NCI-H146 treated with DMSO at 0.1 percent for 48 hours (cell line): Measurements from ENCODE around the gene PPARA.

Experiments used
- DNase-seq: peaks from one replicate; lab custom pipeline; 2025; ENCODE audit not compliant: unreplicated experiment; lab: John Stamatoyannopoulos, UW

PPARA gene

DNA sequence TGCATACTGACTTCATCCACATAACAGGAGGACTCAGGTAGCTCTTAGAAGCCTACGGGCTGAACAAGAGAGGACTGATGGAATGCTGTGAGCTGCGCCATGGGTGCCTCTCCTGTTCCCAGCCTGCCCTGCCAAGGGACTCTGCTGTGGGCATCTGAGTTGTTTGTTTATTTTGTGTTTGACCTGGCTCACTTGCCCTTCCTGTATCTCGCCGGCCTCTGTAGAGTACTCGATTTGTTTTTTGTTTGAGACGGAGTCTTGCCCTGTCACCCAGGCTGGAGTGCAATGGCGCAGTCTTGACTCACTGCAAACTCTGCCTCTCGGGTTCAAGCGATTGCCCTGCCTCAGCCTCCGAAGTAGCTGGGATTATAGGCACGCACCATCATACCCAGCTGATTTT, 119.2 kb downstream of the PPARA start:
- DNase-seq, result no peak

DNA sequence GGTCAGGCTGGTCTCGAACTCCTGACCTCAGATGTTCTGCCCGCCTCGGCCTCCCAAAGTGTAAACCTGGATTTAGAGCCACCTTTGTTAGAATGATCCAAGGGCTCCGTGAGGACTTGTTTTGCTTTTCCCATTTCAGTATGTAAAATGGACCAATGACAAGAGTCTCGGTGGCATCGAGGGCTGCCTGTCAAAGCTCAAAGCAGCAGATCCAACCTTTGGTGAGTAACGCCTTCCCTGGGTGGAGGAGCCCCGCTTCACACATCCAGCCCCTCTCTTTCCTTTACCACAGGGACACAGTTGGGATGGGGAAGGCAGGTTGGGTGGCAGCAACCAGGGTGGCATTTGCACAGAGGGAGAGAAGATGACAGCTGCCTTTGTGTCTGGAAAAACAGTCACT, 121.9 kb downstream of the PPARA start:
- DNase-seq, result no peak

DNA sequence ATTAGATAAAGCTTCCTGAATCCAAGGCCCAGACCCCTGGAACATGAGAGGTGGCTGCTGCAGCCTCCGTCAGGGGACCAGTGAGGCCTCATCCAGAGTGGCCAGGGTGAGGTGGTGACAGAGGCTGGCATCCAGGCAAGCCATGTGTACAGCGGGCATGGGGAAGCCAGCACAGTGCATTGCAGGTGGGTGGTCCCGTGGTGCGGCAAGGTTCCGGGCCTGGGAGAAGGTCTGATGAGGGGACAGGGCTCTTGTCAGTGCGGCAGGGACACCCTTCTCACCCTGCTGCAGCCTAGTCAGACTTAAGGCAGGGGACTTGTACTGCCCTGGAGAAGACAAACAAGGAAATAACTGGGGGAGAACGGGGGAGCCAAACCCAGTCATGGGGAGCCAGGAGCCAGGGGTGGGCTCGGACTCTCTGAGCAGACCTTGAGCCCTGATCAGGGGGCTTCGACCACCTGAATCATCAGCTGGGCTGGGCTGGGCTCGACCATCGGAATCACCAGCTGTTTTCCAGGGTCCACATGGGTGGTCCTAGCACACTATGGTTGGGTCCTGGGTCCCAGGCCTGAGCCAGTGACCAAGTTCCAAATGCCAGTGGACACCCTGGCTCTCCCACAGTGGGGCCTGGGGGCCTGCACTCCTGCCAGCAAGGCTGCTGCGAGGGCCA, 122.6 kb downstream of the PPARA start:
- no peak for DNase-seq

DNA sequence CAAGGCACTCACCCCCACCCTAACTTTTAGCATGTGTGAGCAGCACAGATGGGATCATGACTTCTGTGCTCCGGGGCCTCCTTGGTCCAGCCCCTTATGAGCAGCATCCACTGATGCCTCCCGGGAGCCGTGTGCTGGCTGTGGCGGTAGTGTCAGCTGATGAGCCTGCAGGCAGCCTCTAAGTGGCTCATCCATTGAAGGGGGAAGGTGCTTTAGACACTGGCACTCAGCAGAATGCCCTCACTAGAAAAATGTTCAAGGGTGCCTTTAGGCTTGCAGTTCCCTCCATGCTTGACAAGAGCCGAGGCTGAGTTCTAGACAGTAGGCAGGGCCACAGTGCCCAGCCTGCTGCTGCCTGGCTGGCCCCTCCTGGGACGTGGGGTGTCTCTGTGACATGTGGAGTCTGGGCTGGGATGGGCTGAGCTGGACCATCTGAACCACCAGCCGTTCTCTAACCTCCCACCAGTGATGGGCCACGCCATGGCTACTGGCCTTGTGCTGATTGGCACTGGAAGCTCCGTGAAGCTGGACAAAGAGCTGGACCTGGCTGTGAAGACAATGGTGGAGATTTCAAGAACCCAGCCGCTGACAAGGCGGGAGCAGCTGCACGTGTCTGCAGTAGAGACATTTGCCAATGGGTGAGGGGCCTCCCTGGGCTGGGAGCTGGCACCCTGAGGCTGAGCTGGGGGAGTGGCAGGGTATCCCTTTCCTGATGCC, 123.3 kb downstream of the PPARA start:
- no peak for DNase-seq

DNA sequence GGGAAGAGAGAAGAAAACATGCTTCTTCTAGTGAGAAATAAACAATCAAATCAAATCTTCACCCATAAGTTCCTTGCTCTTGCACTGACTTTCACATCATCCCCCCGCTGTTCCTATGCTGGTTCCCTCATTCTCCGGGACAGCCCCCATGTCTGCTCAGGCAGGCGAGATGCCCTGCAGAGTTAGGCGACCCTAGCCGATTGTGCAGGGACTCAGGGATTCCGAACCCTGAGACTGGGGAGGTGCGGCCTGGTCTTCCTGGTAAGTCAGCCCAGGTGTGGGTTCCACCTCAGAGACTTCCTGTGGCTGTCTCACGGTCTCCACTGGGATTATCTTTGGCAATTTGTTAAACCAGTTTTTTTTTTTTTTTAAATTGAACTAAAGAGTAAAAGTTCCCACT, 124.1 kb downstream of the PPARA start:
- DNase-seq, result no peak

DNA sequence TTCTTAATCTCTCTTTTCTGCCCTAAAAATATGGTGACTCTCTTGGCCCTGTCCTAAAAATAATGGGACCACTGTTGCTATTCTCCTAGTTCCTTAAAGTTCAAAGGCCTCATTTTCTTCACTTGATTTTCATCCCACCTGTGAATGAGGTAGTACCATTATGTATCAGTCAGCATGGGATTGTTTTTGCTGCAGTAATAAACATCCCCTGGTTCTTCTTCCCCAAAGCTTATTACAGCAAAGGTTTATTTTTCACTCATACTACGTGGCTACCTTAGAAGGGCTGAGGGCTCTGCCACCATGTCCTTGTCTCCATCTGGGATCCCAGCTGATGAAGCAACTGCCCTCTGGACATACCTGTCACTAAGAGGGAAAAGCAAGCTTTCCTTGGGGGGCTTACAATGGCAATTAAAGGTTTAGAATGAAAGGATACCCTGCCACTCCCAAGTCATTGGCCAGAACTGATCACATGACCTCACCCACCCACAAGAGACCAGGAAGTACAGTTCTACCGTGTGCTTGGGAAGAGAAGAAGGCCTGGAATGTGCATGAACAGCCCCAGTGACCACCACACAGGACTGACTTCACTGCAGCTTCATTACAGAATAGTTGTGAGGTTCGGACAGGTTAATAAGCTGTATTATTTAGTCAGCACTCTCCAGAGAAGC, 125.3 kb downstream of the PPARA start:
- no peak for DNase-seq

DNA sequence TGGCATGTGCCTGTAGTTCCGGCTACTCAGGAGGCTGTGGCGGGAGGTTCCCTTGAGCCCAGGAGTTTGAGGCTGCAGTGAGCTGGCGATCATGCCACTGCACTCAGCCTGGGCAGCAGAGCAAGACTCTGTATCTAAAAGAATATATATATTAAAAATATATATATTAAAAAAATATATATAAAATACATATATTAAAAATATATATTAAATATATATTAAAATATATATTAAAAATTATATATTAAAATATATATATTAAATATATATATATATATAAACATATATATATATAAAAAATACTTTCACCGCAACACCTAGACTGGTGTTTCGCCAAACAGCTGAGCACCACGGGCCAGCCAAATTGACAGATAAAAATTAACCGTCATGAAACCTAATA, 126.2 kb downstream of the PPARA start:
- no peak for DNase-seq

DNA sequence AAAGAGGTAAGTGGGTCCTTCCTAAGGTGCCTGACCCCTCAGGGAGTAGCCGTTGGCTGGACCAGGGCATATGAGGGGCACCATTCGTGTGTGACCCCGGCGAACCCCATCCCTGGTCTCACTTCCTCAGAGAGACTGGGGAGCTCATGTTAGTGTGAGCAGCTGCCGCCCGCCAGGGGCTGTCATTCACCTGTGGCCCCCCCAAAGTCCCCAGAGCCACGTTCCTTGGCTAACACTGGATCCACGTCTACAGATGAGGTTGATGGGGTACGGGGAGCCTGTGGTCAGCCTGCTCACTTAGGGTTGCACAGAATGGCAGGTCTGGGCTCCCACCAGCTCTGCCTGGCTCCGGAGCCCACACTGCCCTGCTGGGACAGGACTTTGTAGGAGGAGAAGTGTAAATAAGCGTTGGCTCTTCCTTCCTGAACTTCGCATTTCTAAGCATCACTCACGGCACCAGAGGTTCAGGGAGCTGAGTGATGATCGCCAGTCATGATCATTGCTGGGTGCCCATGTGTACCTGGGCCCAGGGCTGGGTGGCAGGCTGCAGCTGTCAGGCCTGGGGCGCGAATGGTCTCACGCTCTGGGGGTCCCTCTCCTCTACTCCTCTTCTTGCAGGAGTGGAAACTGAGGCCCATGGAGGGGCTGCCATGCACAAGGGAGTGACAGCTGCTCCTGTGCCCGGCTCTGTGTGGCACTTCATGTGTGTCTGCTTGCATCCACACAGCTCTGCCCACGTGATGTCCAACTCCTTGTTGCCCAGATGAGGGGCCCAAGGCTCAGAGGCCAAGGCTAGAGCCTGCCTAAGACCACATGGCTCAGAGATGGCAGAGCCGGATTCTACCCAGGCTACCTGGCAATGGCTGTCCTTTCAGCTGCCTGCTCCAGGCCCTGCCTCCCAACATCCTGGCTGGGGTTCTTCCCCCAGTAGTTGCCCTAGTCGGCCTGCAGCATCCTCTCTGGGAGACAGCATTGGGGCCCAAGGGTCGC, 128.6 kb downstream of the PPARA start:
- DNase-seq, result no peak

DNA sequence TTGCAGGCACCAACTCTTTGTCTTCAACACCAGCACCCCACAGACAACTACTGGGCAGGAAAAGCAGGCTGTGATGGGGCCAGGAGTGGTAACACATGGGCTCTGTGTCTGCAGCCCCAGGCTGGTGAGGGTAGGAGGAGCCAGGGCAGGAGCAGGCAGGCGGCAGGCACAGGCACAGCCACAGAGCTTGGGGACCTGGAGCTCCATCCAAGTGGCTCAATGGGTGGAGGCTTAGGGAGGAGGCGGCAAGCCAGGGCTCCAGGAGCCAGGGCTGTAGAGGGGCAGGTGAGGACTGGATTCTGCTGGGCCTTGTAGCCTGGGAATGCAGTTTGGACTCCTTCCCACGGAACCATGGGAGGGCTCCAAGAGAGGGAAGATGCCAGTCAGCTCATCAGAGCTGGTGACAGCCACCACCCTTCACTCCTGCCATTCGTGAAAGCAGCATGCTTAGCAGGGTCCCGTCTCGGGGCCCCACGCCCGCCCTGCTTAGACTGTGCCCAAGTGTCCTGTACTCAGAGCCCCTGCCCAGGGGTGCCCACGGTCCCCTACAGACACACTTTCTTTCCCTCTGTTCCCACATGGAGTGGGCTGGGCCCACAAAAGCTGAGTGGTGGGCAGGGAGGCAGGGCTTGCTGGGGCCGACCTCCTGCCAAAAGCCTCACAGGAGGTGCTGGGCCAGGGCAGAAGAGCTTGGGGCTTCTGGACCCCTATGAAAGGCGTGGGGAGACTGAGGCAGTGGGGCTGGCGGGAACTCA, 129.9 kb downstream of the PPARA start:
- DNase-seq, result no peak

DNA sequence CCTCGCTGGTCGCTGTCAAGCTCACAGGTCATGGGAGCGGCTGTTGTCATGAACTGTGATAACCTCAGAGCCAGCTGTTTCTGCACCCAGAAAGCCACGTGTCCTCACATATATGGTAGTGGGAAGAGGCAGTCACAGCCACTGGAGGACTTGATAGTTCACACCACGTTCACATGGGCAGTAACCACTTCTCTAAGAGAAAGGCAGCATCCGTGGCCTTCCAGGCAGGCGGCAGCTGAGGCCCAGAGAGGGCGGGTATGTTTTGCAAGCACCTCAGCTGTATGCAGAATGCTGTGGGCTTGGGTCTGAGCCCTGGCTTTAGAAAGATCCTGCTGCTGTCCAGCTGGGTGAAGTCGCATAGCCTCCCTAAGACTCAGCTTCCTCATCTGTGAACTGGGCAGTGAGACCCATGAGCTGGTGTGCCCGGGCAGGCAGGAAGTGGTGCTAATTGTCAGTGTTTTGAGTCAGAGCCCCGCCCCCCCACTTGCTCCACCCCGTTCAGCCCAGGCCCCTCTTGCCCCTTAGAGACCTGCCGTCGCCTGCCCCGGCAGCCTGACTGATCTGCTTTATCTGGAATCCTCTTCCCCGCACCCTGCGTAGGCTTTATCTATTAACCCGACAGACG, 130.8 kb downstream of the PPARA start:
- no peak for DNase-seq

DNA sequence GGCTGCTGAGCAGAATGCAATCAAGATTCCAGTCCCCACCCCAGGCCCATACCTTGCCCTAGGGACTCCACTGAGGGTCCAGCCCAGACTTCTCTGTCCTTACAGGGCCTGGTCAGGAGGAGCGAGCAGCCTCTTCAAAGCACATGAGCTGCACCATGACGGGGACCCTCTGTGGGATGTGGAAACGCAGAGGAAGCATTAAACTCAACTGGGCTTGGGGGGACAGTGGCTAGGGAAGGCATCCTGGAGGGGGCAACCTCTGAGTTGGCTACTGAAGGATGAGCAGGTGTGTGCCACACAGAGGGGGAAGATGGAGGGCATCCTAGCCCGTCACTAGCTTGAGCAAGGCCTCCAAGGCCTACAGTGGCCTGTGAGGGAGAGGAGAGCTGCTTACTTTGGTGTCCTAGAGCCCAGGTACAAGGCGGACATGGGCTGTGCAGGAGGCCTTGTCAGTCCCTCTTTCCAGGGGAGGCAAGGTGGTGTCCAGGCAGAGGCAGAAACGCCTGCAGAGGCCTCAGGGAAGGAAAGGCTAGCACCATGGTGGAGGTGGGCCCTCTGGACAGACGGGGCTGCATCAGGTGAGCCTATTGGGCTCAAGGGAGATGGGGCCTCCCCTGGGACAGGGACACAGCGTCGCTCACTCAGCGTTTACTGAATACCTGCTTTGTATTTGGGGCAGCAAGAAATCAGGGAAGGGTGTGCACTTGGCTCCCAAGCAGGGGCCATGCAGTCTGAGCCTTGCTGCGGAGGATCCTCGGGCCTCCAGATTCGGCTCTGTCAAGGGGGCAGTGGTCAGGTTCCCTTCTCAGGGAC, 131.7 kb downstream of the PPARA start:
- no peak for DNase-seq

DNA sequence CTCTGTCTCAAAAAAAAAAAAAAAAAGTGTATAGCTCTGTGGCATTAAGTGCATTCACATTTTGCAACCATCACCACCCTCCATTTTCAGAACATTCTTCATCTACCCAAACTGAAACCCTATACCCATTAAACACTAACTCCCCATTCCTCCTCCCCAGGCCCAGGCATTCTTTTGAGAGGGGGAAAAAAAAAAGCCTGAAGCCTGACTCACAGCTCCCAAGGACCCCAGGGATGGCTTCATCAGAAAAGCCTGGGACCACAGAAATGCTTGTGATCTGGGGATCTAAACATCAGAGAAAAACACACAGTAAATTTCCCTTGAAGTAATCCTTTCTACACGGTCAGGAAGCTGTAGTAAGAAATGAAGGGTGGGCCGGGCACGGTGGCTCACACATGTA, 135.7 kb downstream of the PPARA start:
- DNase-seq, result no peak

DNA sequence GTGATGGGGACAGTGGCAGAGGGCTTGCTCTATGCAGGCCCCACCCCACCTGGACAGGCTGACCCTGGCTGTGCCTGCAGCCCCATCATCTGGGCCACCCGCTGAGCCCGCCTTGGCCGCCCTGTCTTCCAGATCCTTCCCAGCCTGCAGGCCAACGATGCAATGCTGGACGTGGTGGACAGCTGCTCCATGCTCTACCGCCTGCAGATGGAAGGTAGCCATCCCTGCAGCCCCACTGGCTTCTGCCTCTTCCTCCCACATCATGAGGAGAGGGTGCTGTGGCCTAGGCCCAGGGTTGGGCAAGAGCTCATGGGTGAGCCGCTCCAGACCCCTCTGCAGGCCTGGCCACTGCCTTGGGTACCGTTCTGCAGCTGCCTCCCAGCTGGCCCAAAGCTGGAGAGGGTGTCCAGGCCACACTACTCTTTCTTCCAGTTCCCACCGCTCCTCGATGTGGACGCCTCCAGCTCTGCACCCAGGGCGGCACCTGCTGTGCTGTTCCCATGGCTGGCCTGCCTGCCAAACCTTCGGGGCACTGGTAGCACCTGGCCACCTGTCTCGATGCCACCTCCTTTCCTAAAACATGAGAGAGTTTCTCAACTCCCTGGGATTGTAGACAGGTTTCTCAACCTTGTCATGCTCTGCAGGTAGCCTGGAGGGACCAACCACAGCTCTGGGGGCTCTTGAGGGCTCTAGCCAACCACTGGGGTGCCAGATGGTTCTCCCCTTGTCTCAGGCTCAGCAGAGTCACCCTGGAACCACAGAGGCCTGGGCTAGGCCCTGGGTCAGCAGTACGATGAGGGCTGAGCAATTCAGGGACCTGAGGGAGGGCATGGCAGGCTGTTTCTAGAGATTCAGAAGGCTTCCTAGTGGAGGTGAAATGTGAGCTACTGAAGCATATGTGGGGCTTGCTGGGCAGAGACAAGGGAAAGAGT, 136.9 kb downstream of the PPARA start:
- no peak for DNase-seq

DNA sequence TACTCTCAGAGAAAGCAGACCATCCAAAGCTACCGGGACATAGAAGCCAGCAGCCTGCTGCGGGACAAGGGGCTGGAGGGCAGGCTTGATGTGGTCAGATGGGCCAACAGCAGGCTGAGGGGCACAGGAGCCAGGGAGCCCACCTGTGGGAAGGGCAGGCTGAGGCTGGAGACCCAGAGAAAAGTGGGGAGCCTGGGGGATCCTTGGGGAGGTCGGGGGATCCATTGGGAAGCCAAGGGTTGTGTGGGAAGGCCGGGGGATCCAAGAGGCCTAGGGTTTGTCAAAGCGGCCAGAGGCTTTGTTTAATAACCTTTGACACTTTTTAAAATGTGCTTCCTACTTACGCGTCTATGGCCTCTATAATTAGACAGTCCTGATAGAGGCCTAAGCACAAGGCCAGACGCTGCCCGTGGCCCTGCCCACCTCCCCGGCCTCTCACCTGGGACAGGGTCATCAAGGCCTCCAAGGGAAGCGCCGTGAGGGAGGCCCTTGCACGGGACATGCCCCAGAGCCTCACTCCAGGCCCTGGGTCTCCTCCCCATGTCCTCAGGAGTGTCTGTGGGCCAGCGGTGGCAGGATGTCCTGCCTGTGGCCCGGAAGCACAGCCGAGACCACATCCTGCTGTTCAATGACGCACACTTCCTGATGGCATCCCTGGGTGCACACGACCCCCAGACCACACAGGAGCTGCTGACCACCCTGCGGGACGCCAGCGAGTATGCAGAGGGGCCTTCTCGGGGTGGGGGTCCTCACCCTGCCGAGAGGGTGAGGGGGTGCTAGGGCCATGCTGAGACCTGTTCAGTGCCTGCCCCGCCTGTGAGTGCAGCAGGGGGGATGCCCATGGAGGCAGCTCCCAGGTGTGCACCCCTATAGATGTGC, 137.8 kb downstream of the PPARA start:
- DNase-seq, result no peak

DNA sequence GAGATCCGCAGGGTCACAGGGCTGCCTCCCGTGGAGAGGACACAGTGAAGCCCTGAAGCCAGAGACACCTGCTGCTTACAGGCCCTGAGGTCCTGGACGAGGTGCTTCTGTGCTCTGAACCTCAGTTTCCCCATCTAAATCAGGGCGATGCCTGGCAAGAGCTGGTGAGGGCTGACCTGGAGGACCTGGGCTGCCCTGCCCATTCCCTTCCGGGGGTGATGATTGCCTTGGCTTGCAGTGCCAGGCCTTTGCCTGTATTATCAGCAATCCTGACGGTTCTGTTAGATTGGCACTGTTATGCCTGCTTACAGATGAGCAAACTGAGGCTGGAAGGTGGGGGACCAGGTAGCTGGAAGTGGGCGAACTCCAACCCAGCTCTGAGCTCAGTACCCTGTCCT, 138.5 kb downstream of the PPARA start:
- no peak for DNase-seq

DNA sequence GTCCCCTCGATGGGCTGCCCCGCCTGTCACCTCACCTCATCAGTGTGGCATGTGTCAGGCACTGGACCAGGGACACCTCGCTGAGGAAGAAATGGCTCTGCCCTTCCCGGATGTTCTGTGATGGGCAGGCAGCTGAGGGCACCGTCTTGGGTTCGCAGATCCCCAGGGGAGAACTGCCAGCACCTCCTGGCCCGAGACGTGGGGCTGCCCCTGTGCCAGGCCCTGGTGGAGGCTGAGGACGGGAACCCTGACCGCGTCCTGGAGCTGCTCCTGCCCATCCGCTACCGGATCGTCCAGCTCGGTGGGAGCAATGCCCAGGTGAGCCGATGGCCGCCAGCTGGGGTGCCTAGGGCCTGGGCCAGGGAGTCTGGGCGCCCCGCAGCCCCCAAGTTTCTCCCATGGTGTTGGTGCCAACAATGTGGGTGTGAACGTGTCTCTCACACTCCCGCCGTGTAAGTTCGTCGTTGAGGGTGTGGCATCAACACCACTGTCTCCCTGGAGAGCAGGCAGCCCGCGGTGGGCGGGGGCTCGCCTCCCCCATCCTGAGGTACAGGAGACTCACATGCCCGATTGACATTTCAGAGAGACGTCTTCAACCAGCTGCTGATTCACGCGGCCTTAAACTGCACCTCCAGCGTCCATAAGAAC, 139.0 kb downstream of the PPARA start:
- DNase-seq, result no peak
